Anterior cingulate cortex (tissue), 58 donors: ENCODE results near the gene GAK.
"Not testable (repeated sequence)": the region's sequence is repeated elsewhere in the genome, so short reads cannot be mapped to it uniquely, and the experiment has no call there.

Experiments
- DNase-seq, 58 donors: peaks; one replicate each; lab custom pipeline; 2025; lab: John Stamatoyannopoulos, UW

GAK gene

GRCh38 chr4:823176-823760, 108.8 kb downstream of the GAK start:
- no peak for DNase-seq

GRCh38 chr4:822361-823175, 109.5 kb downstream of the GAK start:
- no peak for DNase-seq

GRCh38 chr4:821631-822030, 110.5 kb downstream of the GAK start:
- no peak for DNase-seq

GRCh38 chr4:821181-821591, 110.9 kb downstream of the GAK start:
- DNase-seq: no peak

GRCh38 chr4:820230-821172, 111.6 kb downstream of the GAK start:
- no peak for DNase-seq

GRCh38 chr4:819401-820229, 112.5 kb downstream of the GAK start:
- DNase-seq: no peak

- DNase-seq: no peak
Measured at GRCh38 chr4:818106-818921, 113.8 kb downstream of the GAK start.

GRCh38 chr4:815464-816146, 116.5 kb downstream of the GAK start:
- no peak for DNase-seq

- no peak for DNase-seq
Measured at GRCh38 chr4:814312-814850, 117.7 kb downstream of the GAK start.

GRCh38 chr4:813900-814299, 118.2 kb downstream of the GAK start:
- no peak for DNase-seq

GRCh38 chr4:808860-809570, 123.1 kb downstream of the GAK start:
- peak in 20 of 58 donors; percentile 9 to 68 (median 48) for DNase-seq

GRCh38 chr4:807792-808191, 124.3 kb downstream of the GAK start:
- no peak for DNase-seq

- not testable (repeated sequence) for DNase-seq
Measured at GRCh38 chr4:806979-807378, 125.1 kb downstream of the GAK start.

GRCh38 chr4:804804-805203, 127.3 kb downstream of the GAK start:
- peak in 4 of 58 donors; percentile 31 to 46 (median 41) for DNase-seq

GRCh38 chr4:803884-804283, 128.2 kb downstream of the GAK start:
- DNase-seq: no peak

- DNase-seq: no peak
Measured at GRCh38 chr4:801436-802124, 130.5 kb downstream of the GAK start.
